ENCODE data around the gene NLGN1.

Gene NLGN1

GRCh38 chr3:174247687-174248152 lies 850.2 kb downstream of the NLGN1 start:
- H3K4me3 ChIP-seq (ENCODE audit: low read depth, low read length), result no peak overlapping the region
- no peak for DNase-seq (ENCODE audit: low read depth)
- TF ChIP-seq CTCF (IDR thresholded peaks at IDR 0.05; ENCODE audit: control insufficient read depth, extremely low read depth, insufficient read depth), result no peak

- DNase-seq (ENCODE audit: low read depth), result no peak
- no peak overlapping the region for H3K4me3 ChIP-seq (ENCODE audit: low read depth, low read length)
- no peak for TF ChIP-seq CTCF (IDR thresholded peaks at IDR 0.05; ENCODE audit: control insufficient read depth, extremely low read depth, insufficient read depth)
Measured at GRCh38 chr3:174251681-174252080, 854.1 kb downstream of the NLGN1 start.

- TF ChIP-seq CTCF (IDR thresholded peaks at IDR 0.05; ENCODE audit: control insufficient read depth, extremely low read depth, insufficient read depth), result no peak
- no peak for DNase-seq (ENCODE audit: low read depth)
- no peak overlapping the region for H3K4me3 ChIP-seq (ENCODE audit: low read depth, low read length)
Measured at GRCh38 chr3:174253196-174253823, 855.8 kb downstream of the NLGN1 start.

- DNase-seq (ENCODE audit: low read depth), result no peak
- no peak for TF ChIP-seq CTCF (IDR thresholded peaks at IDR 0.05; ENCODE audit: control insufficient read depth, extremely low read depth, insufficient read depth)
- H3K4me3 ChIP-seq (ENCODE audit: low read depth, low read length), result no peak overlapping the region
Measured at GRCh38 chr3:174253940-174254339, 856.4 kb downstream of the NLGN1 start.

- DNase-seq (ENCODE audit: low read depth), result no peak
- TF ChIP-seq CTCF (IDR thresholded peaks at IDR 0.05; ENCODE audit: control insufficient read depth, extremely low read depth, insufficient read depth), result no peak
- H3K4me3 ChIP-seq (ENCODE audit: low read depth, low read length), result no peak overlapping the region
Measured at GRCh38 chr3:174255454-174255853, 857.9 kb downstream of the NLGN1 start.

GRCh38 chr3:174266476-174266875 lies 868.9 kb downstream of the NLGN1 start:
- TF ChIP-seq CTCF (IDR thresholded peaks at IDR 0.05; ENCODE audit: control insufficient read depth, extremely low read depth, insufficient read depth), result no peak
- DNase-seq (ENCODE audit: low read depth), result no peak
- H3K4me3 ChIP-seq (ENCODE audit: low read depth, low read length), result no peak overlapping the region

GRCh38 chr3:174268061-174268460 lies 870.5 kb downstream of the NLGN1 start:
- no peak overlapping the region for H3K4me3 ChIP-seq (ENCODE audit: low read depth, low read length)
- no peak for DNase-seq (ENCODE audit: low read depth)
- TF ChIP-seq CTCF (IDR thresholded peaks at IDR 0.05; ENCODE audit: control insufficient read depth, extremely low read depth, insufficient read depth), result no peak
